Measurements from ENCODE around the gene UBE2A. TPM values are rescaled to one million over a fixed set of nuclear protein-coding genes. Genes with fewer than 3 reads are reported as not detected.

Gene UBE2A
- total RNA-seq, 2 experiments from 2014 or later = 76.2 to 79.6 TPM

DNA sequence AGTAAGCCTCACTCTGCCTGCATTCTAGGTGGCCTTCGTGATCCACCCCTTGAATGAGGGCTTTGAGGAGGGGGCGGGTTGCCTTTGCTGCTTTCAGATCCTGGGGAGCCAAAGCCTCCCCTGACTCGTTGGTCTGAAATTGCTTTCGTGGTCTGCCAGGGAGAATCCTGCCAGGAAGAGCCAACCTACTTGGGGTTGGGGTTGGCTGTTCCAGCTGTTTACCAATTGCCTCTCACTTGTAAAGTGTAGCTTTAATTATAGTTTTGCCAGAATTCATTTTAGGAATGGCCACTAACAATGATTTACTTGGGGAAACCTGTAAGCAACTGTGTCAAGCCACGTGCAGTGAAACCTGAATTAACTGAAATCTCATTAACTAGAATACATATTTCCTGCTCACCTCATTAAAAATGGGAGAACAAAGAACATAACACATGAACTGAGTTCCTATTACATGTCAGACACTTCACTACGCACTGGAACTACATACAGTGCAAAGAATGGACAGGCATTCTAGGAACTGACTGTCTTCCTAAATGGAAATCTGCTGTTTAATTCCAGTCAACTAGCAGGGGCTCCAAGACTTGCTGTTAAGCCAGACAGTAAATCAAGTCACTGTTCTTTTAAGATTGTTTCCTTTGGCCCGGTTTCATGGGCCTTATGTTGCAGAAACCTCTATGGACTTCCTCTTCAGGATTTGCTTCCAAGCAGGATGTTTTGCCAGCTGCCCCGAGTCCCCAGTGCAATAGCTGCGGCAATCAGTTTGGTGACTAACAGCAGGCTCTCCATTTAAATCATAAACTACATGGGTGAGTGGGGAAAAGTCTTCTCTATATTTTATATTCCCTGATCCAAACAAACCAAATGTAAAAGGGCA, 48.2 kb downstream of the UBE2A start:
- ChIA-PET POLR2A (no interaction called here), CTCF (no interaction called here)
- peaks cover 33% of the 10 kb centered on the region for H3K36me3 Mint-ChIP-seq (ENCODE audit: low read depth)
- H3K4me3 Mint-ChIP-seq = no peak overlapping the region
- no peaks in the 10 kb centered on the region for H3K9me3 Mint-ChIP-seq
- H3K4me1 Mint-ChIP-seq = no peaks in the 10 kb centered on the region
- no peaks in the 10 kb centered on the region for H3K27me3 Mint-ChIP-seq
- H3K27ac Mint-ChIP-seq = no peak overlapping the region
- no peak for DNase-seq

- Mint-ChIP-seq H3K27ac (no peak overlapping the region), H3K36me3 (ENCODE audit: low read depth) (peaks cover 32% of the 10 kb centered on the region), H3K27me3 (no peaks in the 10 kb centered on the region), H3K4me1 (no peaks in the 10 kb centered on the region), H3K9me3 (no peaks in the 10 kb centered on the region), H3K4me3 (no peak overlapping the region)
- ChIA-PET CTCF (no interaction called here), POLR2A (interaction anchor here (1.3 kb wide), 1 partner anchor 12 kb away, joined by 3 read pairs; no protein-coding TSS in a partner anchor)
- DNase-seq = no peak
These were observed 50.1 kb downstream of the UBE2A start for GRCh38 chrX:119624417-119624816.

- no peak for DNase-seq
- Mint-ChIP-seq H3K36me3 (ENCODE audit: low read depth) (peaks cover 28% of the 10 kb centered on the region), H3K9me3 (no peaks in the 10 kb centered on the region), H3K27me3 (no peaks in the 10 kb centered on the region), H3K4me3 (no peak overlapping the region), H3K27ac (no peak overlapping the region), H3K4me1 (no peaks in the 10 kb centered on the region)
- POLR2A ChIA-PET = interaction anchor here (1.3 kb wide), 1 partner anchor 13 kb away, joined by 3 read pairs; no protein-coding TSS in a partner anchor
- CTCF ChIA-PET = no interaction called here
These were observed 50.7 kb downstream of the UBE2A start for GRCh38 chrX:119624951-119625668.

- H3K27ac Mint-ChIP-seq = no peak overlapping the region
- H3K9me3 Mint-ChIP-seq = no peaks in the 10 kb centered on the region
- no peak overlapping the region for H3K4me3 Mint-ChIP-seq
- H3K36me3 Mint-ChIP-seq (ENCODE audit: low read depth) = peaks cover 29% of the 10 kb centered on the region
- DNase-seq = no peak
- no peaks in the 10 kb centered on the region for H3K27me3 Mint-ChIP-seq
- ChIA-PET POLR2A (interaction anchor here (1.1 kb wide), 1 partner anchor 102 kb away, joined by 3 read pairs; no protein-coding TSS in a partner anchor), CTCF (no interaction called here)
- H3K4me1 Mint-ChIP-seq = no peaks in the 10 kb centered on the region
These were observed 51.5 kb downstream of the UBE2A start for GRCh38 chrX:119625843-119626242.

Other genes with a start within 250 kb of the UBE2A start
- 1 to 10 TPM; 5.2 to 5.9 TPM for gene SLC25A43, start 175.2 kb upstream of the UBE2A start, total RNA-seq
- 100 to 1,000 TPM; 403 TPM for gene SLC25A5, start 106.1 kb upstream of the UBE2A start, total RNA-seq
- gene STEEP1, start 9.2 kb upstream of the UBE2A start, total RNA-seq = 10 to 100 TPM; 17.7 to 17.9 TPM
- 10 to 100 TPM; 13.8 to 14.7 TPM for gene NKRF, start 31.9 kb downstream of the UBE2A start, total RNA-seq
- 100 to 1,000 TPM; 214 to 219 TPM for gene SEPTIN6, start 118.6 kb downstream of the UBE2A start, total RNA-seq
- 1 to 10 TPM; 1.9 TPM for gene SOWAHD, start 184.0 kb downstream of the UBE2A start, total RNA-seq
- gene RPL39, start 217.1 kb downstream of the UBE2A start, total RNA-seq = 1,000 to 10,000 TPM; 2,056 to 2,070 TPM